H9 (cell line): Measurements from ENCODE around the gene CHCHD10. TPM values are rescaled to one million over a fixed set of nuclear protein-coding genes. Genes with fewer than 3 reads are reported as not detected.
A peak's percentile ranks its signal among the peaks of the same experiment; 100 is the strongest.

Source experiments
- DNase-seq: peaks from one replicate; pipeline ENCODE4 v3.0.0-alpha.2; 2017
- H2AFZ ChIP-seq: one replicate; pipeline ENCODE4 v1.6.1; 2013; ENCODE audit warnings: mild to moderate bottlenecking, low read length, control low read depth, moderate library complexity
- H2AK5ac ChIP-seq: 2 replicates; pipeline ENCODE4 v1.6.1; 2013; ENCODE audit warnings: low read length, control low read depth, mixed read lengths; ENCODE audit not compliant: insufficient read length
- H2BK120ac ChIP-seq: one replicate; pipeline ENCODE4 v1.6.1; 2013; ENCODE audit warnings: low read depth, mild to moderate bottlenecking, low read length, control low read depth, inconsistent platforms; ENCODE audit not compliant: poor library complexity, severe bottlenecking
- H2BK12ac ChIP-seq: 2 replicates; pipeline ENCODE4 v1.6.1; 2013; ENCODE audit warnings: low read length, control low read depth, mixed read lengths, low read depth; ENCODE audit not compliant: insufficient read length
- H2BK15ac ChIP-seq: 2 replicates; pipeline ENCODE4 v1.6.1; 2013; ENCODE audit warnings: low read depth, low read length, control low read depth
- H2BK20ac ChIP-seq: one replicate; pipeline ENCODE4 v1.6.1; 2013; ENCODE audit warnings: low read depth, mild to moderate bottlenecking, low read length, control low read depth, inconsistent platforms; ENCODE audit not compliant: poor library complexity, severe bottlenecking
- H2BK5ac ChIP-seq: 2 replicates; pipeline ENCODE4 v1.6.1; 2013; ENCODE audit warnings: low read length, control low read depth, mixed read lengths; ENCODE audit not compliant: insufficient read length
- H3K14ac ChIP-seq: 2 replicates; pipeline ENCODE4 v1.6.1; 2013; ENCODE audit warnings: low read length, control low read depth; ENCODE audit not compliant: insufficient read depth
- H3K18ac ChIP-seq: 2 replicates; pipeline ENCODE4 v1.6.1; 2013; ENCODE audit warnings: low read depth, mild to moderate bottlenecking, mixed read lengths, low read length, control low read depth; ENCODE audit not compliant: insufficient read length
- H3K23ac ChIP-seq: 2 replicates; pipeline ENCODE4 v1.6.1; 2013; ENCODE audit warnings: low read length, control low read depth, mixed read lengths, low read depth; ENCODE audit not compliant: insufficient read length
- H3K23me2 ChIP-seq: 2 replicates; pipeline ENCODE4 v1.6.1; 2013; ENCODE audit warnings: low read depth, mild to moderate bottlenecking, mixed read lengths, low read length, control low read depth; ENCODE audit not compliant: insufficient read length, poor library complexity, severe bottlenecking
- H3K27ac ChIP-seq: 2 replicates; pipeline ENCODE4 v1.5.1; 2013; ENCODE audit warnings: low read length, control low read depth, mixed read lengths, low read depth; ENCODE audit not compliant: insufficient read length
- H3K27me3 ChIP-seq: 2 replicates; pipeline ENCODE4 v1.6.1; 2013; ENCODE audit warnings: low read length, control low read depth, inconsistent platforms; ENCODE audit not compliant: insufficient read depth
- H3K4ac ChIP-seq: 2 replicates; pipeline ENCODE4 v1.6.1; 2013; ENCODE audit warnings: low read depth, mild to moderate bottlenecking, control low read depth, inconsistent platforms, low read length, moderate library complexity
- H3K4me1 ChIP-seq: 2 replicates; pipeline ENCODE4 v1.6.1; 2013; ENCODE audit warnings: low read length, control low read depth, inconsistent platforms; ENCODE audit not compliant: insufficient read depth
- H3K4me2 ChIP-seq: 2 replicates; pipeline ENCODE4 v1.6.1; 2013; ENCODE audit warnings: low read length, control low read depth, mixed read lengths; ENCODE audit not compliant: insufficient read length, insufficient read depth
- H3K56ac ChIP-seq: 2 replicates; pipeline ENCODE4 v1.6.1; 2013; ENCODE audit warnings: low read depth, mild to moderate bottlenecking, mixed read lengths, low read length, control low read depth; ENCODE audit not compliant: insufficient read length
- H3K79me1 ChIP-seq: 2 replicates; pipeline ENCODE4 v1.6.1; 2013; ENCODE audit warnings: low read depth, mild to moderate bottlenecking, moderate library complexity, low read length, control low read depth, inconsistent platforms; ENCODE audit not compliant: insufficient read depth, poor library complexity, severe bottlenecking
- H3K79me2 ChIP-seq: 2 replicates; pipeline ENCODE4 v1.6.1; 2013; ENCODE audit warnings: low read length, control low read depth, inconsistent platforms; ENCODE audit not compliant: insufficient read depth
- H3K9ac ChIP-seq: 2 replicates; pipeline ENCODE4 v1.6.1; 2013; ENCODE audit warnings: low read length, control low read depth, mixed read lengths; ENCODE audit not compliant: insufficient read length; ENCODE audit errors: extremely low read depth
- H3K9me3 ChIP-seq: one replicate; pipeline ENCODE4 v1.6.1; 2013; ENCODE audit warnings: low read depth, low read length, inconsistent platforms; ENCODE audit not compliant: control insufficient read depth
- H3T11ph ChIP-seq: one replicate; pipeline ENCODE4 v1.6.1; 2013; ENCODE audit warnings: mild to moderate bottlenecking, low read length, control low read depth, inconsistent platforms
- H4K20me1 ChIP-seq: one replicate; pipeline ENCODE4 v1.6.1; 2013; ENCODE audit not compliant: control insufficient read depth, insufficient read length, insufficient read depth
- H4K5ac ChIP-seq: 2 replicates; pipeline ENCODE4 v1.6.1; 2013; ENCODE audit warnings: low read depth, mild to moderate bottlenecking, mixed read lengths, low read length, control low read depth; ENCODE audit not compliant: insufficient read length
- H4K8ac ChIP-seq: replicated peaks from 2 replicates; pipeline ENCODE4 v1.6.1; 2013; ENCODE audit warnings: low read length, control low read depth, mixed read lengths, low read depth; ENCODE audit not compliant: insufficient read length
- H4K91ac ChIP-seq: 2 replicates; pipeline ENCODE4 v1.6.1; 2013; ENCODE audit warnings: low read depth, mild to moderate bottlenecking, moderate library complexity, mixed read lengths, low read length, control low read depth; ENCODE audit not compliant: insufficient read length
- H3K27ac Mint-ChIP-seq, 3 experiments: 2 replicates in 2 of 3; 3 replicates in 1 of 3; pipeline ENCODE4 v1.8.0; 2020 to 2021; ENCODE audit warnings: mixed read lengths in 3 of 3, mild to moderate bottlenecking in 1 of 3, moderate library complexity in 1 of 3
- H3K27me3 Mint-ChIP-seq: 2 replicates; pipeline ENCODE4 v1.8.0; 2021; ENCODE audit warnings: low read depth, mild to moderate bottlenecking, moderate library complexity, mixed read lengths
- H3K36me3 Mint-ChIP-seq, 3 experiments: 2 replicates in 2 of 3; 3 replicates in 1 of 3; pipeline ENCODE4 v1.8.0; 2020 to 2021; ENCODE audit warnings: low read depth in 3 of 3, mixed read lengths in 3 of 3; ENCODE audit not compliant: insufficient read depth in 1 of 3
- H3K4me1 Mint-ChIP-seq, 2 experiments: 2 replicates each; pipeline ENCODE4 v1.8.0; 2020; ENCODE audit warnings: mixed read lengths in 2 of 2
- H3K4me3 Mint-ChIP-seq, 2 experiments: 2 replicates in 1 of 2; 3 replicates in 1 of 2; pipeline ENCODE4 v1.8.0; 2020 to 2021; ENCODE audit warnings: mild to moderate bottlenecking in 2 of 2, mixed read lengths in 2 of 2, moderate library complexity in 1 of 2
- H3K9me3 Mint-ChIP-seq, 2 experiments: 2 replicates in 1 of 2; 3 replicates in 1 of 2; pipeline ENCODE4 v1.8.0; 2020; ENCODE audit warnings: mild to moderate bottlenecking in 2 of 2, mixed read lengths in 2 of 2, moderate library complexity in 1 of 2
- WGBS: extraction: QIAGEN DNeasy Blood & Tissue Kit; methylation state at CpG from one replicate; pipeline ENCODE4 v1.1.7; 2013; ENCODE audit warnings: missing lambda C conversion rate, low lambda C conversion rate, mixed read lengths; ENCODE audit not compliant: insufficient read length; ENCODE audit errors: extremely low coverage; 5-methylcytosine and 5-hydroxymethylcytosine counted together
- total RNA-seq: library from RNA; stranded (reverse); gene quantifications from 2 replicates; pipeline ENCODE4 v1.2.1, GENCODE V29; 2021
- TF ChIP-seq, protein P1 (sequence below): fragments of 200-600 bp; sonication (generic); conservative IDR thresholded peaks from 3 replicates; pipeline ENCODE4 v1.8.0; 2021; ENCODE audit warnings: antibody characterized with exemption, mild to moderate bottlenecking

Gene CHCHD10
- total RNA-seq, 1 experiment from 2014 or later = 53.7 TPM

DNA sequence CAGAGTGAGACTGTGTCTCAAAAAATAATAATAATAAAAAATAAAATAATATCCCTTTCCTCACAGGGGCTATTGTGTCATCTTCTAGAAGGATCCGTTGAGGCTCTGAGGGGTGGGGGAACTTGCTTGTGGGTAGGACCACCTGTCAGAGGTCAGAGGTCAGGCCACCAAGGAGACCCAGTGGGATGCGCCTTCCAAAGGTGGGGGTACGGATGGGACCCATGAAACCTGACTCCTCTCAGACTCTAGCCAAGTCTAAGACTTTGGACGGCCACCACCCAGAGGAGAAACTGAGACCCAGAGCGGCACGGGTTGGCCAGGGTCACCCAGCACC, 4.5 kb upstream of the CHCHD10 start:
- Mint-ChIP-seq H3K4me3 (peak overlapping the region; percentile 53 to 82), H3K27ac (no peak overlapping the region; a peak in 1 of 7 replicates), H3K27me3 (peaks cover 63% of the 10 kb centered on the region), H3K36me3 (no peaks in the 10 kb centered on the region; a peak in 1 of 7 replicates), H3K4me1 (peaks cover 14 to 35% of the 10 kb centered on the region in 2 experiments), H3K9me3 (no peaks in the 10 kb centered on the region)
- Histone ChIP-seq H3K4me1 (no peaks in the 10 kb centered on the region; the same call in 1 of the 2 replicates), H3K4ac (no peak overlapping the region), H4K5ac (no peak overlapping the region), H3K79me2 (no peaks in the 10 kb centered on the region), H3T11ph (no peak overlapping the region), H3K27me3 (peaks cover 15% of the 10 kb centered on the region; the same call in 1 of the 2 replicates), H4K91ac (no peak overlapping the region), H4K8ac (no peak overlapping the region), H3K14ac (no peak overlapping the region), H3K18ac (no peak overlapping the region), H2BK20ac (no peak overlapping the region), H3K56ac (no peak overlapping the region), H3K9me3 (no peaks in the 10 kb centered on the region), H4K20me1 (no peaks in the 10 kb centered on the region), H3K4me2 (peak overlapping the region; percentile 47), H3K23me2 (peaks cover 14% of the 10 kb centered on the region), H2BK12ac (no peak overlapping the region), H2AK5ac (no peak overlapping the region), H2AFZ (no peak overlapping the region), H2BK5ac (no peak overlapping the region), H3K79me1 (no peaks in the 10 kb centered on the region), H3K9ac (no peak overlapping the region), H3K27ac (no peak overlapping the region), H2BK15ac (no peak overlapping the region), H3K23ac (no peak overlapping the region), H2BK120ac (no peak overlapping the region)
- TF ChIP-seq, protein P1, sequence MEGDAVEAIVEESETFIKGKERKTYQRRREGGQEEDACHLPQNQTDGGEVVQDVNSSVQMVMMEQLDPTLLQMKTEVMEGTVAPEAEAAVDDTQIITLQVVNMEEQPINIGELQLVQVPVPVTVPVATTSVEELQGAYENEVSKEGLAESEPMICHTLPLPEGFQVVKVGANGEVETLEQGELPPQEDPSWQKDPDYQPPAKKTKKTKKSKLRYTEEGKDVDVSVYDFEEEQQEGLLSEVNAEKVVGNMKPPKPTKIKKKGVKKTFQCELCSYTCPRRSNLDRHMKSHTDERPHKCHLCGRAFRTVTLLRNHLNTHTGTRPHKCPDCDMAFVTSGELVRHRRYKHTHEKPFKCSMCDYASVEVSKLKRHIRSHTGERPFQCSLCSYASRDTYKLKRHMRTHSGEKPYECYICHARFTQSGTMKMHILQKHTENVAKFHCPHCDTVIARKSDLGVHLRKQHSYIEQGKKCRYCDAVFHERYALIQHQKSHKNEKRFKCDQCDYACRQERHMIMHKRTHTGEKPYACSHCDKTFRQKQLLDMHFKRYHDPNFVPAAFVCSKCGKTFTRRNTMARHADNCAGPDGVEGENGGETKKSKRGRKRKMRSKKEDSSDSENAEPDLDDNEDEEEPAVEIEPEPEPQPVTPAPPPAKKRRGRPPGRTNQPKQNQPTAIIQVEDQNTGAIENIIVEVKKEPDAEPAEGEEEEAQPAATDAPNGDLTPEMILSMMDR = no peak
- DNase-seq = no peak
- WGBS = no CpG with 5 or more reads among the region's 6 CpGs
